GM18498 (cell line): ENCODE results near the gene PXDN.
"Not testable (repeated sequence)": the region's sequence is repeated elsewhere in the genome, so short reads cannot be mapped to it uniquely, and the experiment has no call there.

Source experiments
- ATAC-seq: cut with Tn5 transposase; IDR thresholded peaks from one replicate; pipeline ENCODE4 v1.9.1; 2021; ENCODE audit warnings: mild to moderate bottlenecking, moderate library complexity; ENCODE audit not compliant: unreplicated experiment

Gene PXDN

GRCh38 chr2:1708476-1709334 is 35.6 kb downstream of the PXDN start:
- no peak for ATAC-seq

- no peak for ATAC-seq
Measured at GRCh38 chr2:1707771-1708418, 36.4 kb downstream of the PXDN start.

DNA sequence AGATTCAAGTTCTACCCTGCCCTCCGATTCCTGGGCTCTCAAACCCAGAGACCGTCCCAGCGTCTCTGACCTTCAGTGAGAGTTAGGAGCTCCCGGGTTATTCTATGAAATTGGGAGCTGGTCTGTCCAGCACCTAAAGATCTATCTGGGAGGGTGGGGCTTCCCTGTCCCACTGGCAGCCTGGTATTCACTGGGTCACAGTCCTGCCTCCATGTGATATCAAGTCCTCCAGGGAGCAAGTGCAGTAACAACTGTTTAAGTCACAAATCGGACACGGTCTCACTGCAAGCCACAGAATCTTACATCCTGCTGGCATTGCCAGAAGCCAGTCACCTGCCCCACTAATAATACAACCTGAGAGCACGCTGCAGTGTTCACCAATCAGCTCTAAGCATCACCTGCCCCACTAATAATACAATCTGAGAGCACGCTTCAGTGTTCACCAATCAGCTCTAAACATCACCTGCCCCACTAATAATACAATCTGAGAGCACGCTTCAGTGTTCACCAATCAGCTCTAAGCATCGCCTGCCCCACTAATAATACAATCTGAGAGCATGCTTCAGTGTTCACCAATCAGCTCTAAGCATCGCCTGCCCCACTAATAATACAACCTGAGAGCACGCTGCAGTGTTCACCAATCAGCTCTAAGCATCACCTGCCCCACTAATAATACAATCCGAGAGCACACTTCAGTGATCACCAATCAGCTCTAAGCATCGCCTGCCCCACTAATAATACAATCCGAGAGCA is 38.0 kb downstream of the PXDN start:
- not testable (repeated sequence) for ATAC-seq

GRCh38 chr2:1705557-1706076 is 38.7 kb downstream of the PXDN start:
- ATAC-seq: no peak

- no peak for ATAC-seq
Measured at GRCh38 chr2:1704631-1705556, 39.4 kb downstream of the PXDN start.

DNA sequence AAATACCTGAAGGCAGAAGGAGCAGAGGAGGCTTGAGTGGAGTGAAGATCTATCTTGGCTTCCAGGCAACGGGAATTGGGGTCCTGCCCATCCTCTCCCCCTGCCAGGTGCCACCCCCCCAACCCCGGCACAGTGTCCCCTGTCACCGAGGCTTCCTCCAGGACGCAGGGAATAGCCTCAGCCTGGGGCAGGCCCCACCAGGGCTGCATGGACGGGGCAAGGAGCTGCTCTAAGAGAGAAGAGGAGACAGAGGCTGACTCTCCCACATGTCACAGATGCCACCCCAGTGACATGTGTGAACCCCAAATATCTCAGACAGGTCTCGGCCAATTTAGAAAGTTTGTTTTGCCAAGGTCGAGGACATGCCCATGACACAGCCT is 42.1 kb downstream of the PXDN start:
- no peak for ATAC-seq

DNA sequence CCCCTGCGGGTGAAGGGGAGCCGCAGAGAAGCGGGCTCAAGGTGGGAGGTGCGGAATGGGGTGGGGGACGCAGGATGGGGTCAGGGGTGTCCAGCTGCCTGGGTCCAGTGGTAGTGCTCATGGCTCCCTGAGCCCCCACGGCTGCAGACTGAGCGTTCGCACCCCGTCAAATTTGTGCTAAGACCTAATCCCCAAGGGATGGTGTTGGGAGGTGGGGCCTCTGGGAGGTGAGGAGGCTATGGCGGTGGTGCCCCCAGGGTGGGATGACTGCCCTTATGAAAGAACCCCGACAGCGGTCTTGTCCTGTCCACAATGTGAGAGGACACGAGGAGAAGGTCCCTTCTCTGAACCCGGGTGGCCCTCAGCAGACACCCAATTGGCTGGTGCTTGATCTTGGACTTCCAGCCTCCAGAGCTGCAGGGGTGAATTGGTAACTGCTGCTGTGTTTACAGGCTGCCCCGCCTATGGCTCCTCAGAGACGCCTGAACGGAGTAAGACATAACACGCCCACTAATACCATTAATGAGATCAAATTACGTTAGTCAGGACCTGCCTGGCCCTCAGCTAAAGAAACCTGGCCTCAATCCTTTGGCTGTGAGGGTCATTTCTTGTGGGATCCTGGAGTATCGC is 42.6 kb downstream of the PXDN start:
- ATAC-seq: no peak

DNA sequence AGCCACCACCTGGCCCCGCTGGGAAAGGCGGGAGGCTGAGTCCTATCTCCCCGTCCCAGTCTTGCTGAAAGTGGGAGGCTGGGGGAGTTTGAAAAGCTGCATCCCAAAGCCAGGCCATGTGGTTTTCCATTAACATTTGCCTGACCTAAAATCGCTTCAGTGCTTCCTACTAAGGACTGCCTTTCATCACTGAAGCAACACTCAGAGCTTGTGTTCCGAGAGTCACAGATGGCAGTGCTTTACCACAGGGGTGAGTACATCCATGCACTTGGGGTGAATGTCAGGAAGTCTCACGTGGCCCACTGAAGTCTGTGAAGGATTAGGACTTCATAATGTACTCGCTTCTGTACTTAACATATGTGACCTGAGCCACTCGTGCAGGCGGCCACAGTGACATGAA is 43.3 kb downstream of the PXDN start:
- ATAC-seq: no peak

- ATAC-seq: not testable (repeated sequence)
Measured at GRCh38 chr2:1700427-1700826, 43.9 kb downstream of the PXDN start.

DNA sequence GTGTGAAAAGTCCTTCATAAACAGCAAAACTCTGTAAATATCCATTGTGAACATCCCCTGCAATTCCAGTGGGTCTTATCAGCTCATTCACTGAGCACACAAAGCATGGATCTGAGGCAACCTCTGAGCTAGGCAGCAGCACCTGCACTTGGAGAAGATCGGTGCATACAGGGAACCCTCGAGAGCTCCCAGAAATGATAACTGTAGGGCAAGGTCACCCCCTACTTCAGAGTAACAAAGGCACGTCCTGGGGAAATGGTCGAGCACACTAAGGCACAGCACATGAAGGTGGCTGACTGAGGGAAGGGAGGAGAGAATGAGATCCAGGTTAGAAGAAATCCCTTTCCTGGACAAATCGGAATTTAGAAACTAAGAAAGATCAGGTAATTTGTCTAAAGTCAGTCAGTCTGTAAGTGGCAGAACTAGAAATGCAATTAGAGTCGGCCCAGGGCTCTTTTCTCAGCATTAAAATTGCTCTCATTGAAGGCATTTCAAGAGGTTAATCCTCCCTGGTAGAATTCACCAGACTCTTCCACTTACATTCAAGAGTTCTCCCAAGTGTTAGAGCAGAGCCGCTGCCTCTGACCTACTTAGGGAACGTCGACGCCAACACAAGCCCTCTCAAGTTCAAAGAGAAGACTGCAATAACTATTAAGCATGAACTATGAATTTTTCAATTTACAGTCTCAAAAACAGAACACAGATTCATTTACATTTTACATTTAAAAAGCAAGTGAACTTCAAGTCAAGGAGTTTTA is 45.9 kb downstream of the PXDN start:
- ATAC-seq: no peak

DNA sequence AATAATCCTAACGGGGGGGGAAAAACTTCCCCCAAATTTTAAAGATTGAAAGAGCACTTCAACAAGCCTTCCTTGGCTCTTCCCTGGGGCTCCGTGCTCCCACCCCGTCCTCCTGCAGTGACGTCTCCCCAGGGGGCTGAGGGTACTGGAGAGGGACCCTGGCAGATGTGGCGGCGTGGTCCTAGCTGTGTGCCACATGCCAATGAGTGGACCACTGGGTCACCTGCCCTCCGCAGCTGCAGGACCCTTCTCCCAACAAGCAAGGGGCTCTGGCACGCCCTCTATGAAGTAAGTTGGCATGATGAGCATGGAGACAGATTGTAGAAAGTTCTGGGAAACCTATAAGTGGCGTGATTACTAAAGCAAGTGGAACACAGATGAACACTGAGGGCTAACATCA is 46.7 kb downstream of the PXDN start:
- no peak for ATAC-seq

DNA sequence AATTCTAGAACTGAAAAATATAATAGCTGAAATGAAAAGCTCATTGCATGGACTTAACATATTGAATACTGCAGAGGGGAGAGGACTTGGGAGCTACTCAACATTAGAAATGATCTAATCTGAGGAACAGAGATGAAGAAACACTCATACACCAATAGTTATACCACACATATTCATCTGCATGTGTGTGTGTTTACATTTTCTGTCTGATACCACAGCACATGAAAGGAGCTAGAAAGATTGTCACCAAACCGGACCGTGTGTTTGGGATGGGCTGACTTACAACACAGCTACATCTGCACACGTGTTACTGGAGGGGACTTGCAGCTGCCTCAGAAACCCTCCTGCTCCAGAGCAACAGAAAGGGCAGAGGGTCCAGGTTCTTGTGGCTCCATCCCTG is 47.8 kb downstream of the PXDN start:
- no peak for ATAC-seq

- no peak for ATAC-seq
Measured at GRCh38 chr2:1694371-1695271, 49.7 kb downstream of the PXDN start.

- ATAC-seq: no peak
Measured at GRCh38 chr2:1693723-1694122, 50.6 kb downstream of the PXDN start.

DNA sequence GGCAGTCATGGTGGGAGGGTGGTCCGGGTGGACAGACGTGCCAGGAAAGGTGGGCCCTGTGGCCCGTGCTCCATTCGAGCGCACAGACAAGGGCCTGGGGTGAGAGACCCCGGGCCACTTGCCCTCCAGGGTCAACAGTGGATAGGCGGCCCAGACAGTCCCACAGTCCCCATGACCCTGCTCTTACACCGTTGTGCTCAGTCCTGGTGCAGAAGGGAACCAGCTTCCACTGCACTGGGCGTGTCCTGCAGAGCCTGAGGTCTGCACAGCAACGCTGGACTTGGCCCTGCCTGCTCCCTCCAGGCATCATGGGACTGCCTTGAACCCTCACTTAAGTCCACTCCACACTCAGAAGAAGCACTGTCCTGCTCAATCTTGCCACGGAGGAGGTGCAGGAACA is 52.0 kb downstream of the PXDN start:
- no peak for ATAC-seq

GRCh38 chr2:1691366-1691765 is 52.9 kb downstream of the PXDN start:
- no peak for ATAC-seq

GRCh38 chr2:1690056-1690775 is 54.1 kb downstream of the PXDN start:
- ATAC-seq: no peak

- no peak for ATAC-seq
Measured at GRCh38 chr2:1688859-1689258, 55.5 kb downstream of the PXDN start.
